AG04450 (cell line): ENCODE measurements around the gene GJB4. TPM values are rescaled to one million over a fixed set of nuclear protein-coding genes. Genes with fewer than 3 reads are reported as not detected.

Experiments
- CTCF ChIA-PET: fragments of 300-600, 350-600 bp; formaldehyde crosslinking; extraction: SDS; loops from one replicate; lab custom pipeline; 2022; ENCODE audit warnings: antibody characterized with exemption, inconsistent platforms; lab: Charles Lee
- POLR2A ChIA-PET: fragments of 350-600 bp; formaldehyde crosslinking; extraction: SDS; loops from one replicate; lab custom pipeline; 2021; ENCODE audit warnings: antibody characterized with exemption, inconsistent platforms; lab: Yijun Ruan, JAX
- DNase-seq: peaks from one replicate; pipeline ENCODE4 v3.0.0-alpha.2; 2011; ENCODE audit warnings: low read depth, low spot score
- H3K27ac ChIP-seq: one replicate; pipeline ENCODE4 v1.5.1; 2012; ENCODE audit warnings: low read depth, low read length, control low read depth
- H3K27me3 ChIP-seq: one replicate; pipeline ENCODE4 v1.6.0; 2012; ENCODE audit warnings: low read length; ENCODE audit not compliant: control insufficient read depth, insufficient read depth
- H3K4me3 ChIP-seq: 2 replicates; pipeline ENCODE4 v1.5.1; 2011; ENCODE audit warnings: mild to moderate bottlenecking, low read depth, low read length, control low read depth
- H3K9me3 ChIP-seq: 2 replicates; pipeline ENCODE4 v1.5.1; 2012; ENCODE audit warnings: low read length; ENCODE audit not compliant: control insufficient read depth, insufficient read depth
- CTCF ChIP-seq: IDR thresholded peaks from 2 replicates; pipeline ENCODE4 v1.5.1; 2011; ENCODE audit warnings: low read depth, low read length, control low read depth, inconsistent platforms
- polyA plus RNA-seq: library from polyadenylated mRNA; depleted of rRNA; stranded (reverse); fragments of >200 nt; gene quantifications from 2 replicates; pipeline ENCODE4 v1.2.3, GENCODE V29; 2011

GJB4 gene
- polyA plus RNA-seq, 1 experiment, result not detected

GRCh38 chr1:34746101-34746500, 13.4 kb upstream of the GJB4 start:
- peaks cover 15% of the 10 kb centered on the region for H3K27me3 ChIP-seq
- no peak overlapping the region for H3K27ac ChIP-seq
- H3K9me3 ChIP-seq, result no peaks in the 10 kb centered on the region
- H3K4me3 ChIP-seq, result no peak overlapping the region
- TF ChIP-seq CTCF, result no peak
- ChIA-PET CTCF (interaction anchor here (0.9 kb wide), 1 partner anchor 114 kb away, joined by 3 read pairs; the partner anchor contains the start of gene SMIM12), POLR2A (no interaction called here)
- DNase-seq, result no peak

DNA sequence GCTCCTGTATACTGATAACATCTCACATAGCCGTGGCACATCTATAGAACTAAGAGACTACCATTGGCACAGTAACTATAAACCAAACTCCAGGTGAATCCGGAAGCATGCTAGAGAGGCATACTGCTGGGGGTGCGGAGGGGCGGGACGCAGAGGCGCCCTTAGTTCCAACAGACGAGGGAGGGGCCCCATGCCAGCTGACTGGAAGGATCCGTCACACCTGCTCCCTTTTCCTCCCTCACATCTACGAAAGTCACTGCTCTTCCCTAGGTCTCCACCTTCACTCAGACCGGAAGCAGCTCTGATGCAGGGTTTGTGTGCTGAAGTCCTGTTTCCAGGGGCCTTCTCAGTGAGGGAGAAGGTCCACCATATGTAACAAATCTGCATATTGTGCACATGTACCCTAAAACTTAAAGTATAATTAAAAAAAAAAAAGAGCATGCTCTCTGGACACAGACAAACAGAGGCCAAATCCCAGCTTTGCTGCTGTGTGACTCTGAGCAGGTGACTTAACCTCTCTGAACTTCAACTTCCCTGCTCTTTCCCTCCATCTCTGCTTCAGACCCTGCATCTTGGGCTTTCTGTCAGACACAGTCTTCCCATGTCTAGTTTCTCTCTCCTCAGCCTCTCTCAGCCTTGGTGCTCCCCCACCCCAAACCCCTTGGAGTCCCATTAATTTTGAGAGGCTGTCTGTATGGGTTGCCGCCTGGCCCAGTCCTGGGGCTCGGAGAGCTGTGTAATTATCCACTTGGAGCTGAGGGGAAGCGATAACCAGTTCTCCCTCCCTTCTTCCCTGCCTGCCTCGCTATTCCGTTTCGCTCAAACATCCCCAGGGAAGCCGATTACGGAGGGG, 12.5 kb upstream of the GJB4 start:
- H3K4me3 ChIP-seq, result no peak overlapping the region
- H3K9me3 ChIP-seq, result no peaks in the 10 kb centered on the region
- DNase-seq, result no peak
- CTCF ChIA-PET, result no interaction called here
- peaks cover 11% of the 10 kb centered on the region for H3K27me3 ChIP-seq
- no peak overlapping the region for H3K27ac ChIP-seq
- no peak for TF ChIP-seq CTCF
- POLR2A ChIA-PET, result no interaction called here

DNA sequence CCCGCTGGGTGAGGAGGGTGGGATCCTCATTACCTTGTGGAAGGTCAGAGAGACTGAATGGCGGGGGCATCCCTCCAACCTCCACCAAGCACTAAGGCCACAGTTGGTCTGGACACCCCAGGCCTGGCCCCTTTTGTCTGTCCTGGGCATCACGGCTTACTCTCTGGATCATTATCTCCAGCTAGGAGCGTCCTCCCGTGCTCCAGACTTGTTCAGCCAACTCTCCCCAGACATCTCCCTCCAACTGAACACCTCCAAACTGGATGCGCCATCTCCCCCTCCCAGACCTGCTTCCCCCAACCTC, 11.9 kb upstream of the GJB4 start:
- H3K4me3 ChIP-seq, result no peak overlapping the region
- H3K27me3 ChIP-seq, result peaks cover 9% of the 10 kb centered on the region
- no peak for TF ChIP-seq CTCF
- POLR2A ChIA-PET, result no interaction called here
- CTCF ChIA-PET, result no interaction called here
- no peak overlapping the region for H3K27ac ChIP-seq
- no peak for DNase-seq
- H3K9me3 ChIP-seq, result no peaks in the 10 kb centered on the region

GRCh38 chr1:34749992-34750391, 9.5 kb upstream of the GJB4 start:
- CTCF ChIA-PET, result no interaction called here
- no peaks in the 10 kb centered on the region for H3K9me3 ChIP-seq
- peaks cover 3% of the 10 kb centered on the region for H3K27me3 ChIP-seq
- H3K4me3 ChIP-seq, result no peak overlapping the region
- POLR2A ChIA-PET, result no interaction called here
- no peak for TF ChIP-seq CTCF
- H3K27ac ChIP-seq, result no peak overlapping the region
- DNase-seq, result no peak

GRCh38 chr1:34750610-34751009, 8.9 kb upstream of the GJB4 start:
- POLR2A ChIA-PET, result no interaction called here
- CTCF ChIA-PET, result no interaction called here
- no peak for DNase-seq

More at GRCh38 chr1:34750610-34751009, 8.9 kb upstream of the GJB4 start:
- Histone ChIP-seq H3K9me3 (no peaks in the 10 kb centered on the region), H3K27me3 (peaks cover 3% of the 10 kb centered on the region), H3K27ac (no peak overlapping the region), H3K4me3 (no peak overlapping the region)
- no peak for TF ChIP-seq CTCF
